Suprapubic skin (tissue), 4 donors: ENCODE measurements around the gene CCDC14.
A peak's percentile ranks its signal among the peaks of the same experiment; 100 is the strongest.

Experiments used
- CTCF ChIP-seq, 2 donors: fragments of 200-600 bp in 1 of 2; fragments of 450-650 bp in 1 of 2; sonication (generic) in 1 of 2; IDR thresholded peaks; one replicate each; pipeline ENCODE4 v1.5.1; 2016 to 2019; ENCODE audit warnings: antibody characterized with exemption in 2 of 2, mild to moderate bottlenecking in 1 of 2, moderate library complexity in 1 of 2
- EP300 ChIP-seq: sonication (generic); formaldehyde crosslinking; IDR thresholded peaks from one replicate; pipeline ENCODE4 v1.6.1; 2017; ENCODE audit warnings: antibody characterized with exemption
- POLR2A ChIP-seq, 2 donors: fragments of 450-650 bp; IDR thresholded peaks; one replicate each; pipeline ENCODE4 v1.6.1; 2017; ENCODE audit warnings: antibody characterized with exemption in 2 of 2, mild to moderate bottlenecking in 2 of 2, moderate library complexity in 2 of 2
- POLR2AphosphoS5 ChIP-seq, 3 donors: sonication (generic); formaldehyde crosslinking; IDR thresholded peaks; one replicate each; pipeline ENCODE4 v1.6.1; 2017; ENCODE audit warnings: antibody characterized with exemption in 3 of 3

- TF ChIP-seq CTCF (IDR thresholded peaks at IDR 0.05) = peak in 1 of 2 donors; percentile 20
- TF ChIP-seq EP300 = no peak
- no peak for TF ChIP-seq POLR2AphosphoS5 (IDR thresholded peaks at IDR 0.05)
- no peak for TF ChIP-seq POLR2A (IDR thresholded peaks at IDR 0.05)
Observed at GRCh38 chr3:123880998-123881561, 79.9 kb downstream of the CCDC14 start.
